Muscle layer of duodenum (tissue), 2 donors: ENCODE measurements around the gene SFXN5.
A peak's percentile ranks its signal among the peaks of the same experiment; 100 is the strongest.
"Not testable (repeated sequence)": the region's sequence is repeated elsewhere in the genome, so short reads cannot be mapped to it uniquely, and the experiment has no call there.

Experiments used
- H3K27ac ChIP-seq: one replicate; pipeline ENCODE4 v1.7.0; 2013; ENCODE audit warnings: mild to moderate bottlenecking, low read length
- H3K27me3 ChIP-seq: one replicate; pipeline ENCODE4 v1.7.0; 2013; ENCODE audit warnings: low read depth, mild to moderate bottlenecking, control low read depth, low read length
- H3K36me3 ChIP-seq, 2 donors: one replicate each; pipeline ENCODE4 v1.7.0; 2013; ENCODE audit warnings: low read length in 2 of 2, control low read depth in 1 of 2, mild to moderate bottlenecking in 1 of 2; ENCODE audit not compliant: insufficient read depth in 2 of 2, control insufficient read depth in 1 of 2
- H3K4me1 ChIP-seq, 2 donors: one replicate each; pipeline ENCODE4 v1.7.0; 2013; ENCODE audit warnings: low read length in 2 of 2, mild to moderate bottlenecking in 2 of 2, control low read depth in 1 of 2, moderate library complexity in 1 of 2; ENCODE audit not compliant: insufficient read depth in 2 of 2, control insufficient read depth in 1 of 2
- H3K4me3 ChIP-seq, 2 donors: one replicate each; pipeline ENCODE4 v1.7.0; 2013; ENCODE audit warnings: low read length in 2 of 2, low read depth in 1 of 2, mild to moderate bottlenecking in 1 of 2
- H3K9me3 ChIP-seq, 2 donors: one replicate each; pipeline ENCODE4 v1.7.0; 2013; ENCODE audit warnings: low read length in 2 of 2, control low read depth in 1 of 2, mild to moderate bottlenecking in 1 of 2; ENCODE audit not compliant: control insufficient read depth in 1 of 2
- donor health status: healthy.

SFXN5 gene

GRCh38 chr2:73071360-73072128 lies at the start of gene SFXN5:
Gene SFXN5 (minus strand): TSS chr2:73071712. CDS start chr2:73071705, 7 bp downstream.
- Histone ChIP-seq H3K27ac (peak within 1 kb of the TSS; percentile 69), H3K27me3 (no peaks in the 10 kb centered on the region), H3K36me3 (peaks cover 0 to 10% of the 10 kb centered on the region in 2 donors), H3K4me1 (peaks cover 11 to 24% of the 10 kb centered on the region in 2 donors), H3K9me3 (no peaks in the 10 kb centered on the region), H3K4me3 (peak within 1 kb of the TSS; percentile 76 to 88)

DNA sequence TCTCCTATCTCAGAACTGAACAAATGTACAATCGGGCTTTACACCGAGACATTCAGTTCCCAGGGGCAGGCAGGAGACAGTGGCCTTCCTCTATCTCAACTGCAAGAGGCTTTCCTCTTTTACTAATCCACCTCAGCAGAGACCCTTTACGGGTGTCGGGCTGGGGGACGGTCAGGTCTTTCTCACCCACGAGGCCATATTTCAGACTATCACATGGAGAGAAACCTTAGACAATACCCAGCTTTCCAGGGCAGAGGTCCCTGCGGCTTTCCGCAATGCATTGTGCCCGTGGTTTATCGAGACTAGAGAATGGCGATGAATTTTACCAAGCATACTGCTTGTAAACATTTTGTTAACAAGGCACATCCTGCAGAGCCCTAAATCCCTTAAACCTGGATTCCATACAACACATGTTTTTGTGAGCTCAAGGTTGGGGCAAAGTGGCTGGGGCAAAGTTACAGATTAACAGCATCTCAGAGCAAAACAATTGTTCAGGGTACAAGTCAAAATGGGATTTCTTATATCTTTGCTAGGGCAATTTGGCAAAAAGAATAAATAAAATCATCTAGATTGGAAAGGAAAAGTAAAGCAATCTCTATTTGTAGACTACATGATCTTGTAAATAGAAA lies 48.2 kb upstream of the SFXN5 start:
- H3K27me3 ChIP-seq, result not testable (repeated sequence)

DNA sequence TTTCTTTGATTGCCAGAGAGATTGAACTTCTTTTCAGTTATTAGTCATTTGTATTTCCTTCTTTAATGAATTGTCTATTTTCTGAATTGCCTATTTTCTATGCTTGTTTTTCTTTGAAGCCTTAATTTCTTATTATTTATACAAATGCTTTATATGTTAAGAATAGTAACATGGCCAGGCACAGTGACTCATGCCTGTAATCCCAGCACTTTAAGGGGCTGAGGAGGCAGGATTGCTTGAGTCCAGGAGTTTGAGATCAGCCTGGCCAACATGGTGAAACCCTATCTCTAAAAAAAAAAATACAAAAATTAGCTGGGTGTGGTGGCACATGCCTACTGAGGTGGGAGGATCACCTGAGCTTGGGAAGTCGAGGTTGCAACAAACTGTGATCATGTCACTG lies 45.9 kb upstream of the SFXN5 start:
- no peak overlapping the region for H3K27ac ChIP-seq
- H3K4me3 ChIP-seq, result no peak overlapping the region
- no peaks in the 10 kb centered on the region for H3K9me3 ChIP-seq
- no peaks in the 10 kb centered on the region for H3K27me3 ChIP-seq
- peaks cover 0 to 3% of the 10 kb centered on the region in 2 donors for H3K36me3 ChIP-seq
- no peaks in the 10 kb centered on the region for H3K4me1 ChIP-seq

More for the DNA sequence above, 48.2 kb upstream of the SFXN5 start:
- not testable (repeated sequence) for H3K27ac ChIP-seq, H3K4me1 ChIP-seq, H3K36me3 ChIP-seq, H3K4me3 ChIP-seq, H3K9me3 ChIP-seq

GRCh38 chr2:73116182-73116960 lies 44.9 kb upstream of the SFXN5 start:
- no peaks in the 10 kb centered on the region for H3K9me3 ChIP-seq
- no peaks in the 10 kb centered on the region for H3K27me3 ChIP-seq
- H3K36me3 ChIP-seq, result peaks cover 0 to 3% of the 10 kb centered on the region in 2 donors
- peaks cover 0 to 5% of the 10 kb centered on the region in 2 donors for H3K4me1 ChIP-seq
- no peak overlapping the region for H3K27ac ChIP-seq
- H3K4me3 ChIP-seq, result no peak overlapping the region

- Histone ChIP-seq H3K4me1 (peaks cover 0 to 25% of the 10 kb centered on the region in 2 donors), H3K4me3 (no peak overlapping the region), H3K27ac (no peak overlapping the region), H3K36me3 (peaks cover 0 to 3% of the 10 kb centered on the region in 2 donors), H3K9me3 (no peaks in the 10 kb centered on the region), H3K27me3 (no peaks in the 10 kb centered on the region)
Measured at GRCh38 chr2:73114273-73114867, 42.9 kb upstream of the SFXN5 start.

- Histone ChIP-seq H3K27me3 (no peaks in the 10 kb centered on the region), H3K4me3 (peak within 1 kb of the TSS; percentile 78 to 82), H3K27ac (peak within 1 kb of the TSS; percentile 72), H3K4me1 (peaks cover 0 to 28% of the 10 kb centered on the region in 2 donors), H3K9me3 (no peaks in the 10 kb centered on the region), H3K36me3 (peaks cover 0 to 3% of the 10 kb centered on the region in 2 donors)
Measured at GRCh38 chr2:73112913-73113854, 41.7 kb upstream of the SFXN5 start, which contains the start of gene RAB11FIP5. Gene RAB11FIP5 (minus strand): TSS chr2:73112948. CDS start chr2:73112777, 171 bp downstream.

- Histone ChIP-seq H3K27ac (peak overlapping the region; percentile 72), H3K27me3 (no peaks in the 10 kb centered on the region), H3K9me3 (no peaks in the 10 kb centered on the region), H3K4me1 (peaks cover 0 to 37% of the 10 kb centered on the region in 2 donors), H3K4me3 (peak overlapping the region; percentile 78 to 82), H3K36me3 (peaks cover 0 to 3% of the 10 kb centered on the region in 2 donors)
Measured at GRCh38 chr2:73112026-73112912, 40.8 kb upstream of the SFXN5 start.

GRCh38 chr2:73111073-73112025 lies 39.8 kb upstream of the SFXN5 start:
- Histone ChIP-seq H3K27me3 (no peaks in the 10 kb centered on the region), H3K36me3 (peaks cover 0 to 3% of the 10 kb centered on the region in 2 donors), H3K4me3 (peak overlapping the region; percentile 78 to 82), H3K4me1 (peaks cover 0 to 42% of the 10 kb centered on the region in 2 donors), H3K9me3 (no peaks in the 10 kb centered on the region), H3K27ac (peak overlapping the region; percentile 72)
